Fibroblast of pulmonary artery (primary cell): ENCODE data around the gene CMC4.

Experiments
- DNase-seq: peaks from one replicate; pipeline ENCODE4 v3.0.0-alpha.2; 2010; ENCODE audit warnings: low read depth
- H3K4me3 ChIP-seq: replicated peaks from 2 replicates; pipeline ENCODE4 v1.5.1; 2011; ENCODE audit warnings: low read depth, mild to moderate bottlenecking, control low read depth, low read length, moderate library complexity
- TF ChIP-seq, protein P1 (sequence below): IDR thresholded peaks from 2 replicates; pipeline ENCODE4 v1.5.1; 2011; ENCODE audit warnings: mild to moderate bottlenecking, control low read depth, low read length, inconsistent platforms; ENCODE audit errors: missing control alignments

CMC4 gene

GRCh38 chrX:155070975-155071693 is at the start of gene CMC4, which contains the start of the genes BRCC3 and MTCP1:
CMC4 (minus strand) TSS chrX:155071136; CDS start chrX:155064023, 7,113 bp downstream.
BRCC3 (plus strand) TSS chrX:155071508; CDS start chrX:155071528, 20 bp downstream.
MTCP1 (minus strand) TSS chrX:155071136; CDS start chrX:155066010, 5,126 bp downstream.
- peak; percentile 82 for DNase-seq
- peak within 1 kb of the TSS; percentile 72 for H3K4me3 ChIP-seq
- TF ChIP-seq, protein P1, sequence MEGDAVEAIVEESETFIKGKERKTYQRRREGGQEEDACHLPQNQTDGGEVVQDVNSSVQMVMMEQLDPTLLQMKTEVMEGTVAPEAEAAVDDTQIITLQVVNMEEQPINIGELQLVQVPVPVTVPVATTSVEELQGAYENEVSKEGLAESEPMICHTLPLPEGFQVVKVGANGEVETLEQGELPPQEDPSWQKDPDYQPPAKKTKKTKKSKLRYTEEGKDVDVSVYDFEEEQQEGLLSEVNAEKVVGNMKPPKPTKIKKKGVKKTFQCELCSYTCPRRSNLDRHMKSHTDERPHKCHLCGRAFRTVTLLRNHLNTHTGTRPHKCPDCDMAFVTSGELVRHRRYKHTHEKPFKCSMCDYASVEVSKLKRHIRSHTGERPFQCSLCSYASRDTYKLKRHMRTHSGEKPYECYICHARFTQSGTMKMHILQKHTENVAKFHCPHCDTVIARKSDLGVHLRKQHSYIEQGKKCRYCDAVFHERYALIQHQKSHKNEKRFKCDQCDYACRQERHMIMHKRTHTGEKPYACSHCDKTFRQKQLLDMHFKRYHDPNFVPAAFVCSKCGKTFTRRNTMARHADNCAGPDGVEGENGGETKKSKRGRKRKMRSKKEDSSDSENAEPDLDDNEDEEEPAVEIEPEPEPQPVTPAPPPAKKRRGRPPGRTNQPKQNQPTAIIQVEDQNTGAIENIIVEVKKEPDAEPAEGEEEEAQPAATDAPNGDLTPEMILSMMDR, result no peak

DNA sequence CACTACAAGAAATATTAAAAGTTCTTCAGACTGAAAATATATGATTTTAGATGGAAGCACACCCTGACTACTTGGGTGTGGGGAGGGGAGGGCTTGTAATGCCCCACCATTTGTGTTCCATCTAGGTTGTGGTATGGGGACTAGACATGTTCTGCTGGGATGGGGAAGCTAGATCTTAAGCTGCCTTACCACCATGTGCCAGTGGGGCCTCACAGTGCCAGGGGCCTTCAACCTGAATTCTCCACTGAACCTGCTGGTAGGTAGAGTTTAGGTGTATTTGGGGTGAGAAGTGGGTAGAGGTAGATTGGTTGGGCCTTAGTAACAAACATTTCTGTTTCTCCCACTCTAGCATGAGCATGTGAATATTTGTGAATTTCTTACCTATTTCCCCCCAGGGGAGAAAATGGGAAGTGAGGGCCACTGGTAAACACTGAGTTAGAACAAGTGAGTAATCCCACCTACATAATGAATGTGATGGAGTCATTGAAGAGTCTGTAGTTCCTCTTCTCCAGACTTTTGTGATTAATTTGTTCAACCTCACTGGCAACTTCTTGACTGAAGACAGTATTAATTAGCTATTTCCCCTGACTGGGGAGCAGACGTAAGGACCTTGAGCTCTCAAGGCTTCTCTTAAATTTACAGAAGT is 44.4 kb upstream of the CMC4 start:
- no peak for DNase-seq
- TF ChIP-seq, protein P1, result no peak
- H3K4me3 ChIP-seq, result no peak overlapping the region

GRCh38 chrX:155113097-155113496 is 42.2 kb upstream of the CMC4 start:
- no peak overlapping the region for H3K4me3 ChIP-seq
- DNase-seq, result no peak
- TF ChIP-seq, protein P1, result no peak

- TF ChIP-seq, protein P1, result no peak
- DNase-seq, result no peak
- no peak overlapping the region for H3K4me3 ChIP-seq
These were observed 41.2 kb upstream of the CMC4 start for GRCh38 chrX:155112171-155112570.

GRCh38 chrX:155108427-155108826 is 37.5 kb upstream of the CMC4 start:
- H3K4me3 ChIP-seq, result no peak overlapping the region
- no peak for DNase-seq
- TF ChIP-seq, protein P1, result no peak

DNA sequence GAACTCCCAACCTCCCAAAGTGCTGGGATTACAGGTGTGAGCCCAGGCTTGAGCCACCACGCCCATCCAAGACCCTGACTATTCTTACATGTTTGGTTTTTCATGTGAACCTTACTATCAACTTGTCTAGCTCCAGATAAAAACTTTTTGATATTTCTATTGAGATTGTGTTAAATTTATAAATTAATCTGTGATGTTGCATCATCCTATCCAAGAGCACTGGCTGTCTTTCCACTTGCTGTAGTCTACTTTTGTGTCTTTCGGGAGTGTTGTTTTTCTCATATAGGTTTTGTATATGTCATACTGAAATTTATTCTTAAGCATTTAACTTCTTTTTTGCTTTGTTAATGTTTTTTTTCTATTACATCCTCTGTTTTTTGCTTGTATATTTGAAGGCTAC is 35.0 kb upstream of the CMC4 start:
- no peak for DNase-seq
- TF ChIP-seq, protein P1, result no peak
- H3K4me3 ChIP-seq, result no peak overlapping the region
